CD4-positive, alpha-beta T cell (primary cell): ENCODE data around the gene PAX5. TPM values are rescaled to one million over a fixed set of nuclear protein-coding genes. Genes with fewer than 3 reads are reported as not detected.

Experiments used
- ATAC-seq: fragments of 200-7000 bp; cut with Tn5 transposase; one replicate; pipeline ENCODE4 v1.10.0; 2022; ENCODE audit warnings: mild to moderate bottlenecking; ENCODE audit not compliant: poor library complexity
- CTCF ChIA-PET: fragments of 350-600 bp; sonication (Branson Sonifier 250); formaldehyde crosslinking; loops from one replicate; lab custom pipeline; 2021; ENCODE audit warnings: antibody characterized with exemption, inconsistent platforms; lab: Charles Lee
- POLR2A ChIA-PET: fragments of 350-600 bp; sonication (Branson Sonifier 250); formaldehyde crosslinking; loops from one replicate; lab custom pipeline; 2021; ENCODE audit warnings: antibody characterized with exemption, inconsistent platforms; lab: Charles Lee
- DNase-seq, 14 experiments: peaks; one replicate each; pipeline ENCODE4 v3.0.0-alpha.2; 2013 to 2020; ENCODE audit warnings: mixed read lengths in 2 of 14
- H3K27ac ChIP-seq, 2 donors: one replicate each; pipeline versions ENCODE4 v1.5.1 to v1.7.0; 2013; ENCODE audit warnings: low read length in 2 of 2, low read depth in 1 of 2, mild to moderate bottlenecking in 1 of 2
- H3K27me3 ChIP-seq, 2 experiments: 1 replicate in 1 of 2; 2 replicates in 1 of 2; pipeline versions ENCODE4 v1.6.1 to v1.7.0; 2013; ENCODE audit warnings: low read length in 2 of 2, control low read depth in 1 of 2, mild to moderate bottlenecking in 1 of 2, moderate library complexity in 1 of 2; ENCODE audit not compliant: insufficient read depth in 2 of 2, control insufficient read depth in 1 of 2
- H3K36me3 ChIP-seq: one replicate; pipeline ENCODE4 v1.6.1; 2013; ENCODE audit warnings: low read length, control low read depth; ENCODE audit not compliant: insufficient read depth
- H3K4me1 ChIP-seq: one replicate; pipeline ENCODE4 v1.6.1; 2013; ENCODE audit warnings: low read length, control low read depth; ENCODE audit not compliant: insufficient read depth
- H3K4me3 ChIP-seq: one replicate; pipeline ENCODE4 v1.5.1; 2013; ENCODE audit warnings: mild to moderate bottlenecking, low read length, moderate library complexity
- H3K9me3 ChIP-seq, 2 experiments: 1 replicate in 1 of 2; 2 replicates in 1 of 2; pipeline versions ENCODE4 v1.6.1 to v1.7.0; 2013; ENCODE audit warnings: low read length in 2 of 2, mild to moderate bottlenecking in 2 of 2, control low read depth in 1 of 2, moderate library complexity in 1 of 2; ENCODE audit not compliant: control insufficient read depth in 1 of 2, insufficient read depth in 1 of 2
- H3K27ac Mint-ChIP-seq: one replicate; pipeline ENCODE4 v1.8.0; 2020; ENCODE audit warnings: mixed read lengths
- H3K27me3 Mint-ChIP-seq: one replicate; pipeline ENCODE4 v1.8.0; 2021; ENCODE audit warnings: mixed read lengths
- H3K36me3 Mint-ChIP-seq: one replicate; pipeline ENCODE4 v1.8.0; 2021; ENCODE audit warnings: low read depth, mixed read lengths
- H3K4me1 Mint-ChIP-seq: one replicate; pipeline ENCODE4 v1.8.0; 2021; ENCODE audit warnings: low read depth, mixed read lengths
- H3K4me3 Mint-ChIP-seq: one replicate; pipeline ENCODE4 v1.8.0; 2020; ENCODE audit warnings: mild to moderate bottlenecking, mixed read lengths
- H3K9me3 Mint-ChIP-seq: one replicate; pipeline ENCODE4 v1.8.0; 2020; ENCODE audit warnings: mixed read lengths
- intact Hi-C, 2 experiments: fragments of 100-400 bp; cut with DNase I in 1 of 2; cut with micrococcal nuclease in 1 of 2; formaldehyde crosslinking; loops; one replicate each; pipeline versions ENCODE4 v1.15.1 to v1.9.0; 2023 to 2025; cut with DNase I, micrococcal nuclease
- total RNA-seq, 174 experiments: library from RNA in 2 of 174; stranded (reverse) in 2 of 174; gene quantifications; one replicate each; pipeline ENCODE4 v1.2.3 and lab custom pipeline; 2021 to 2026
- TF ChIP-seq, protein P1 (sequence below): fragments of 200-600 bp; IDR thresholded peaks from one replicate; pipeline ENCODE4 v1.8.0; 2022; ENCODE audit warnings: antibody characterized with exemption, mild to moderate bottlenecking

Gene PAX5
- total RNA-seq, 2 experiments from 2014 or later, result 0.03 to 0.11 TPM

DNA sequence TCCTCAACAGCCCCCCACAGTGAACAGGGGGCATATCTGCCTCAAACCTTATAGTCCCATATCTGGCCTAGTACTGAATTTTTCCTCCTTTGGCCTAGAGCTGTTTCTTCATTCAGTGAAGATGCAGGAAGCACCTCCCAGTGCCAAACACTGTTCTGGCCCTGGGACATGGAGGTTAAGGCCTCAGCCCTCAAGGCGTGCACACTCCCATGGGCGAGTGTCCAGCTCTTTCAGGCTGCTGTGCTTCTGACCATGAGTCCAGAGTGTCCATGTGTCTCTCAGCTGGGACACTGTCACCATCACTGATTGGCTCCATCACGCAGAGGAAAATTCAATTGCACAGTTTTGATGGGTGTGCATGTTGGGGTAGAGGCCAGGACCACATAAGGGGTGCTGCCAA lies 151.5 kb downstream of the PAX5 start:
- TF ChIP-seq, protein P1, sequence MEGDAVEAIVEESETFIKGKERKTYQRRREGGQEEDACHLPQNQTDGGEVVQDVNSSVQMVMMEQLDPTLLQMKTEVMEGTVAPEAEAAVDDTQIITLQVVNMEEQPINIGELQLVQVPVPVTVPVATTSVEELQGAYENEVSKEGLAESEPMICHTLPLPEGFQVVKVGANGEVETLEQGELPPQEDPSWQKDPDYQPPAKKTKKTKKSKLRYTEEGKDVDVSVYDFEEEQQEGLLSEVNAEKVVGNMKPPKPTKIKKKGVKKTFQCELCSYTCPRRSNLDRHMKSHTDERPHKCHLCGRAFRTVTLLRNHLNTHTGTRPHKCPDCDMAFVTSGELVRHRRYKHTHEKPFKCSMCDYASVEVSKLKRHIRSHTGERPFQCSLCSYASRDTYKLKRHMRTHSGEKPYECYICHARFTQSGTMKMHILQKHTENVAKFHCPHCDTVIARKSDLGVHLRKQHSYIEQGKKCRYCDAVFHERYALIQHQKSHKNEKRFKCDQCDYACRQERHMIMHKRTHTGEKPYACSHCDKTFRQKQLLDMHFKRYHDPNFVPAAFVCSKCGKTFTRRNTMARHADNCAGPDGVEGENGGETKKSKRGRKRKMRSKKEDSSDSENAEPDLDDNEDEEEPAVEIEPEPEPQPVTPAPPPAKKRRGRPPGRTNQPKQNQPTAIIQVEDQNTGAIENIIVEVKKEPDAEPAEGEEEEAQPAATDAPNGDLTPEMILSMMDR, result no peak
- Histone ChIP-seq H3K4me1 (no peaks in the 10 kb centered on the region), H3K4me3 (no peak overlapping the region), H3K9me3 (no peaks in the 10 kb centered on the region), H3K27ac (no peak overlapping the region), H3K27me3 (peaks cover 0 to 2% of the 10 kb centered on the region in 2 experiments), H3K36me3 (no peaks in the 10 kb centered on the region)
- Mint-ChIP-seq H3K4me3 (no peak overlapping the region), H3K9me3 (no peaks in the 10 kb centered on the region), H3K36me3 (no peaks in the 10 kb centered on the region), H3K4me1 (no peaks in the 10 kb centered on the region), H3K27ac (no peak overlapping the region), H3K27me3 (peaks cover 31% of the 10 kb centered on the region)
- ATAC-seq (no peak), DNase-seq (no peak)
- POLR2A ChIA-PET, result no interaction called here
- intact Hi-C loops, result no loop called here
- CTCF ChIA-PET, result interaction anchor here (0.6 to 1.0 kb wide), 2 partner anchors 9 to 1631 kb away, joined by 3 read pairs; no protein-coding TSS in a partner anchor

DNA sequence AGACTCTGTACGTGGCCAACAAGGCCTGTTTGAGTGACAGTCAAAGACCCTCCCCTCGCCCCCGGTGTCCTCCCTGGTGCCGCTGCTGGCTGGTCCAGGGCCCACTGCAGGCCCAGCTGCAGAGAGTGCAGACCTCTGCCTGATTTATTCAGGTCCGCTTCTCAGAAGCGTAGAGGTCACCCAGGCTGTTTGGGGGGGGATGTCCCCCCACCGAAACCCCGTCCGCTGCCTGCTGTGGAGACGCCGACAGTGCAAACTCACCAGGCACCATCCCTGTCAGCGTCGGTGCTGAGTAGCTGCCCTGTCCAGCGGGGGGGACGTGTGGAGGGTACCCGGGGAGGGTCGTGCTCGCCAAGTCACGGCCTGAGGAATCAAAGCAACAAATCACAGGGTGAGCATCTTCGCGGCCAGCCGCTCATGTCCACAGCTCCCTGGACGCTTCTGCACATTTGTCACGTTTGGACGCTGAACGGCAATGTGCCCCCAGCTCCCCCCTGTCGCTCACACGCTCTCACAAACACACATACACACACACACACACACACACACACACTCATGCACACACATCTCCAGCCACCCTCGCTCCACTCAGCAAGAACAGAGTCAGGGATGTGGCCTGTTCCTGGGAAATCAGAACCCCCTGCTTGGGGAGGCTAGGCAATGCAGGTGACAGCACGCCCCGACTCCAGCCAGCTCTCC lies 152.2 kb downstream of the PAX5 start:
- ChIA-PET CTCF (interaction anchor here (0.6 to 1.0 kb wide), 2 partner anchors 9 to 1632 kb away, joined by 3 read pairs; no protein-coding TSS in a partner anchor), POLR2A (no interaction called here)
- TF ChIP-seq, protein P1, result no peak
- Histone ChIP-seq H3K27ac (no peak overlapping the region), H3K4me3 (no peak overlapping the region), H3K9me3 (no peaks in the 10 kb centered on the region), H3K36me3 (no peaks in the 10 kb centered on the region), H3K27me3 (peaks cover 0 to 2% of the 10 kb centered on the region in 2 experiments), H3K4me1 (no peaks in the 10 kb centered on the region)
- Mint-ChIP-seq H3K27me3 (peaks cover 26% of the 10 kb centered on the region), H3K9me3 (no peaks in the 10 kb centered on the region), H3K27ac (no peak overlapping the region), H3K4me1 (no peaks in the 10 kb centered on the region), H3K36me3 (no peaks in the 10 kb centered on the region), H3K4me3 (no peak overlapping the region)
- DNase-seq (no peak), ATAC-seq (no peak)
- intact Hi-C loops, result no loop called here

DNA sequence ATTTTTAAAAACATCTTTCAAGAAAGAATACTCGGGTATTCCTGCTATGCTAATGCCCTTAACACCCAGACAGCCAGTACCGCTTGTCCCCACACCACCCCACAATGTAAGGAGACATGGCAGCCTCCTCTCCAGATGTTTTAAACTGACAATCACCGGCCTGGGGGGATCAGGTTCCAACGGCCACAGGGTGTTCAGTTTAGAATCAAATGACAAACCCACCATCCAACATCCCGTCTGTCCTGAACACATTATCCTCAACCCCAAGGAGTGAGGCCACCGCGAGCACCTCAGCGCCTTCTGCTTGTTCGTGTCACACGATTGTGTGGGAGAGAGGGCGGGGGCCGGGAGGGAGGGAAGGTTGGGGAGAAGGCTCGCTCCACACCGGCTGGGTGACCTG lies 152.8 kb downstream of the PAX5 start:
- Histone ChIP-seq H3K4me1 (no peaks in the 10 kb centered on the region), H3K27ac (no peak overlapping the region), H3K36me3 (no peaks in the 10 kb centered on the region), H3K4me3 (no peak overlapping the region), H3K27me3 (peaks cover 0 to 2% of the 10 kb centered on the region in 2 experiments), H3K9me3 (no peaks in the 10 kb centered on the region)
- Mint-ChIP-seq H3K9me3 (no peaks in the 10 kb centered on the region), H3K27me3 (peaks cover 21% of the 10 kb centered on the region), H3K4me1 (no peaks in the 10 kb centered on the region), H3K27ac (no peak overlapping the region), H3K4me3 (no peak overlapping the region), H3K36me3 (no peaks in the 10 kb centered on the region)
- ATAC-seq (no peak), DNase-seq (no peak)
- intact Hi-C loops, result no loop called here
- CTCF ChIA-PET, result no interaction called here
- POLR2A ChIA-PET, result no interaction called here
- TF ChIP-seq, protein P1, result no peak
